Testis (tissue), 3 donors: ENCODE measurements around the gene NFIX. TPM values are rescaled to one million over a fixed set of nuclear protein-coding genes. Genes with fewer than 3 reads are reported as not detected.

Source experiments
- DNase-seq: peaks from one replicate; pipeline ENCODE4 v3.0.0-alpha.2; 2019
- H3K27ac ChIP-seq, 2 donors: fragments of 200-600 bp; sonication (generic); one replicate each; pipeline ENCODE4 v1.5.1; 2019
- H3K27me3 ChIP-seq: fragments of 200-600 bp; sonication (generic); one replicate; pipeline ENCODE4 v1.5.1; 2019
- H3K36me3 ChIP-seq: fragments of 200-600 bp; sonication (generic); one replicate; pipeline ENCODE4 v1.5.1; 2017; ENCODE audit warnings: low read depth; ENCODE audit errors: missing control alignments
- H3K4me1 ChIP-seq: fragments of 200-600 bp; sonication (generic); one replicate; pipeline ENCODE4 v1.5.1; 2019
- H3K4me3 ChIP-seq, 2 donors: fragments of 200-600 bp; sonication (generic); one replicate each; pipeline ENCODE4 v1.5.1; 2017 to 2019
- H3K9me3 ChIP-seq: fragments of 200-600 bp; sonication (generic); one replicate; pipeline ENCODE4 v1.5.1; 2017
- CTCF ChIP-seq, 3 experiments: fragments of 450-650 bp in 2 of 3; fragments of 200-600 bp in 1 of 3; sonication (generic) in 1 of 3; IDR thresholded peaks; one replicate each; pipeline ENCODE4 v1.5.1; 2016 to 2019; ENCODE audit warnings: antibody characterized with exemption in 3 of 3, mild to moderate bottlenecking in 2 of 3, moderate library complexity in 1 of 3
- POLR2A ChIP-seq: fragments of 450-650 bp; IDR thresholded peaks from one replicate; pipeline ENCODE4 v1.6.1; 2017; ENCODE audit warnings: antibody characterized with exemption, mild to moderate bottlenecking, moderate library complexity
- WGBS, 2 donors: methylation state at CpG; one replicate each; pipeline ENCODE4 v1.1.5; 2018; 5-methylcytosine and 5-hydroxymethylcytosine counted together
- intact Hi-C: fragments of 100-400 bp; cut with DNase I; formaldehyde crosslinking; loops from one replicate; pipeline ENCODE4 v1.15.1; 2023; ENCODE audit warnings: low total_unique reads
- polyA plus RNA-seq: library from polyadenylated mRNA; stranded (reverse); fragments of 350-450 nt; fragmentation: Illumina TruSeq; extraction: RNeasy Lipid Tissue Mini Kit (QIAGEN cat#74804); gene quantifications from one replicate; pipeline ENCODE4 v1.2.3, GENCODE V29; 2014; ENCODE audit warnings: low read depth, low replicate concordance; ENCODE audit not compliant: insufficient read depth
- total RNA-seq, 2 donors: library from RNA; depleted of rRNA; stranded (reverse); fragments of >200 nt; gene quantifications; one replicate each; pipeline ENCODE4 v1.2.3, GENCODE V29; 2016

NFIX gene
- total and polyA plus RNA-seq, 3 donors from 2014 or later = 47.4 to 62.4 (median 51.7) TPM

- no peak for TF ChIP-seq POLR2A
- TF ChIP-seq CTCF (IDR thresholded peaks at IDR 0.05) = no peak
- H3K4me1 ChIP-seq = peaks cover 13% of the 10 kb centered on the region
- intact Hi-C loops = no loop called here
Measured at GRCh38 chr19:13086341-13086740, 91.1 kb downstream of the NFIX start.

GRCh38 chr19:13087295-13087694 is 92.0 kb downstream of the NFIX start:
- Histone ChIP-seq H3K9me3 (no peaks in the 10 kb centered on the region), H3K27ac (no peak overlapping the region), H3K4me1 (peaks cover 23% of the 10 kb centered on the region), H3K4me3 (no peak overlapping the region), H3K36me3 (no peaks in the 10 kb centered on the region), H3K27me3 (no peaks in the 10 kb centered on the region)
- WGBS, 2 donors = 86 to 88% methylated on average over 11 to 12 of the region's 12 CpGs
- DNase-seq = no peak
- TF ChIP-seq CTCF (IDR thresholded peaks at IDR 0.05) (no peak), POLR2A (no peak)
- intact Hi-C loops = no loop called here

More at GRCh38 chr19:13086341-13086740, 91.1 kb downstream of the NFIX start:
- DNase-seq = no peak
- Histone ChIP-seq H3K27me3 (no peaks in the 10 kb centered on the region), H3K4me3 (no peak overlapping the region), H3K36me3 (no peaks in the 10 kb centered on the region), H3K27ac (no peak overlapping the region), H3K9me3 (no peaks in the 10 kb centered on the region)
- WGBS, 2 donors = 75 to 81% methylated on average over 2 of the region's 2 CpGs

GRCh38 chr19:13087795-13088537 is 92.7 kb downstream of the NFIX start:
- Histone ChIP-seq H3K36me3 (no peaks in the 10 kb centered on the region), H3K9me3 (no peaks in the 10 kb centered on the region), H3K27ac (peak overlapping the region in 1 of 2 donors; percentile 30), H3K4me1 (peaks cover 28% of the 10 kb centered on the region), H3K27me3 (no peaks in the 10 kb centered on the region), H3K4me3 (no peak overlapping the region)
- DNase-seq = no peak
- TF ChIP-seq POLR2A (no peak), CTCF (IDR thresholded peaks at IDR 0.05) (no peak)
- WGBS, 2 donors = 86 to 90% methylated on average over 34 to 37 of the region's 37 CpGs
- intact Hi-C loops = no loop called here

GRCh38 chr19:13089139-13089856 is 94.0 kb downstream of the NFIX start:
- DNase-seq = no peak
- Histone ChIP-seq H3K36me3 (no peaks in the 10 kb centered on the region), H3K4me1 (peaks cover 37% of the 10 kb centered on the region), H3K9me3 (no peaks in the 10 kb centered on the region), H3K27ac (peak overlapping the region; percentile 21 to 80), H3K4me3 (no peak overlapping the region), H3K27me3 (no peaks in the 10 kb centered on the region)
- intact Hi-C loops = no loop called here
- 88 to 93% methylated on average over 3 to 5 of the region's 5 CpGs for WGBS, 2 donors
- TF ChIP-seq POLR2A (no peak), CTCF (IDR thresholded peaks at IDR 0.05) (peak in 1 of 3 experiments; percentile 7)
